ENCODE data around the gene SYNDIG1. TPM values are rescaled to one million over a fixed set of nuclear protein-coding genes. Genes with fewer than 3 reads are reported as not detected.

Gene SYNDIG1
- total RNA-seq, 4 donors from 2014 or later: 8.3 to 12.4 (median 10.2) TPM

GRCh38 chr20:24627291-24627690 lies 157.9 kb downstream of the SYNDIG1 start:
- Histone ChIP-seq H3K27me3 (no peaks in the 10 kb centered on the region), H3K9me3 (no peaks in the 10 kb centered on the region), H3K4me3 (replicated peaks in 1 of 3) (no peak overlapping the region), H3K27ac (no peak overlapping the region), H3K36me3 (no peaks in the 10 kb centered on the region), H3K4me1 (no peaks in the 10 kb centered on the region)
- 83% methylated on average over 6 of the region's 6 CpGs for WGBS, 2 donors
- intact Hi-C loops (cut with DNase I): no loop called here
- no peak for TF ChIP-seq POLR2A (IDR thresholded peaks at IDR 0.05)
- TF ChIP-seq CTCF (IDR thresholded peaks at IDR 0.05): no peak
- DNase-seq: no peak

GRCh38 chr20:24627926-24628325 lies 158.5 kb downstream of the SYNDIG1 start:
- Histone ChIP-seq H3K27ac (no peak overlapping the region), H3K9me3 (no peaks in the 10 kb centered on the region), H3K27me3 (no peaks in the 10 kb centered on the region), H3K4me1 (no peaks in the 10 kb centered on the region), H3K4me3 (replicated peaks in 1 of 3) (no peak overlapping the region), H3K36me3 (no peaks in the 10 kb centered on the region)
- TF ChIP-seq CTCF (IDR thresholded peaks at IDR 0.05) (no peak), POLR2A (IDR thresholded peaks at IDR 0.05) (no peak)
- intact Hi-C loops (cut with DNase I): no loop called here
- no peak for DNase-seq
- WGBS, 2 donors: 74 to 81% methylated on average over 12 of the region's 12 CpGs

GRCh38 chr20:24628985-24629384 lies 159.6 kb downstream of the SYNDIG1 start:
- 92 to 96% methylated on average over 5 to 6 of the region's 6 CpGs for WGBS, 2 donors
- H3K27me3 ChIP-seq: no peaks in the 10 kb centered on the region
- no peak overlapping the region for H3K4me3 ChIP-seq (replicated peaks in 1 of 3)
- no peaks in the 10 kb centered on the region for H3K4me1 ChIP-seq
- no peaks in the 10 kb centered on the region for H3K36me3 ChIP-seq
- no peak overlapping the region for H3K27ac ChIP-seq
- intact Hi-C loops (cut with DNase I): no loop called here
- TF ChIP-seq POLR2A (IDR thresholded peaks at IDR 0.05) (no peak), CTCF (IDR thresholded peaks at IDR 0.05) (no peak)
- DNase-seq: no peak
- H3K9me3 ChIP-seq: no peaks in the 10 kb centered on the region

GRCh38 chr20:24629668-24630067 lies 160.2 kb downstream of the SYNDIG1 start:
- TF ChIP-seq POLR2A (IDR thresholded peaks at IDR 0.05) (no peak), CTCF (IDR thresholded peaks at IDR 0.05) (no peak)

GRCh38 chr20:24630486-24631172 lies 161.2 kb downstream of the SYNDIG1 start:
- no peak for DNase-seq
- Histone ChIP-seq H3K4me3 (replicated peaks in 1 of 3) (no peak overlapping the region), H3K27ac (no peak overlapping the region), H3K9me3 (no peaks in the 10 kb centered on the region), H3K36me3 (no peaks in the 10 kb centered on the region), H3K4me1 (no peaks in the 10 kb centered on the region), H3K27me3 (no peaks in the 10 kb centered on the region)
- WGBS, 2 donors: 92 to 96% methylated on average over 6 of the region's 6 CpGs
- intact Hi-C loops (cut with DNase I): no loop called here
- TF ChIP-seq POLR2A (IDR thresholded peaks at IDR 0.05): no peak
- TF ChIP-seq CTCF (IDR thresholded peaks at IDR 0.05): no peak

More at GRCh38 chr20:24629668-24630067, 160.2 kb downstream of the SYNDIG1 start:
- no peaks in the 10 kb centered on the region for H3K4me1 ChIP-seq
- intact Hi-C loops (cut with DNase I): no loop called here
- no peaks in the 10 kb centered on the region for H3K36me3 ChIP-seq
- H3K27me3 ChIP-seq: no peaks in the 10 kb centered on the region
- H3K27ac ChIP-seq: no peak overlapping the region
- 68 to 74% methylated on average over 3 of the region's 3 CpGs for WGBS, 2 donors
- no peaks in the 10 kb centered on the region for H3K9me3 ChIP-seq
- no peak overlapping the region for H3K4me3 ChIP-seq (replicated peaks in 1 of 3)
- DNase-seq: no peak
